SW480 (cell line): ENCODE measurements around the gene GIPR.
A peak's percentile ranks its signal among the peaks of the same experiment; 100 is the strongest.
"Not testable (repeated sequence)": the region's sequence is repeated elsewhere in the genome, so short reads cannot be mapped to it uniquely, and the experiment has no call there.

Experiments used
- DNase-seq: peaks from one replicate; pipeline ENCODE4 v3.0.0-alpha.2; 2016; ENCODE audit warnings: low spot score

The GIPR gene

DNA sequence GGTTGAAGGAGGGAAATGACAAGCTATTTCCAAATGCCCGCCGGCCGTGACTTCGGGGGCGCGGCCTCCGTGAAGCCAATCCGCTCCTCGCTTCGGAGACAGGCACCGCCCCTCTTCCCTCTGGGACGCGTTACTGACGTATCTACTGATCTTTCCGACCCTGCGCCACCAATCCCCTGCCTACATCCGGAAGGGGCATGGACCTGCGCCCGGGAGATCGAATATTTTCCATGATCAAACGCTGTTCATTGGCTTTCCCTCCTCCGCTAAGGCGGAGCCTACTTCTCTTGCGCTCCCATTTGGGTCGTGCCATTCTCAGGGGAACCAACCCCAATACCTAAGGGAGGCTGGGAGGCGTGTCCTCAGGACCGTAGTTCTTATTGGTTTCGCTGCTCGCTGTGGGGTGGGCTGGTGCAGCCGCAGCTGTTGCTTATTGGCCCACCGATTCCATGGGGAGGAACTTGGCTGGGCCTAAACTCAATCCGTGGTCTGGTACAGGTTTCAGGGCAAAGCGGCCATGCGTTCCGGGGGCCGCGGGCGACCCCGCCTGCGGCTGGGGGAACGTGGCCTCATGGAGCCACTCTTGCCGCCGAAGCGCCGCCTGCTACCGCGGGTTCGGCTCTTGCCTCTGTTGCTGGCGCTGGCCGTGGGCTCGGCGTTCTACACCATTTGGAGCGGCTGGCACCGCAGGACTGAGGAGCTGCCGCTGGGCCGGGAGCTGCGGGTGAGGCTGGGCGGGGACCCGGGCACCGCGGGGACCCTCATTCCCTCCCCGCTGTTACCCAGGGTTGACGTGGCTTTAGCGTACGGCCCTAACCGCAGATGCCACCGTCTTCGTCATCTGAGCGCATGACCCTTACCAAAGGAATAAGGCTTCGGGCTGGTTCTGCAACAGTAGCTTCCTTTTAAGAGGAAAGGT lies 24.4 kb downstream of the GIPR start, which contains the start of gene QPCTL:
Gene QPCTL, plus strand, starts transcription at position 480 of the 919 bp plus-strand sequence. Its CDS starts 38 bp downstream, at position 518.
- peak; percentile 100 for DNase-seq

DNA sequence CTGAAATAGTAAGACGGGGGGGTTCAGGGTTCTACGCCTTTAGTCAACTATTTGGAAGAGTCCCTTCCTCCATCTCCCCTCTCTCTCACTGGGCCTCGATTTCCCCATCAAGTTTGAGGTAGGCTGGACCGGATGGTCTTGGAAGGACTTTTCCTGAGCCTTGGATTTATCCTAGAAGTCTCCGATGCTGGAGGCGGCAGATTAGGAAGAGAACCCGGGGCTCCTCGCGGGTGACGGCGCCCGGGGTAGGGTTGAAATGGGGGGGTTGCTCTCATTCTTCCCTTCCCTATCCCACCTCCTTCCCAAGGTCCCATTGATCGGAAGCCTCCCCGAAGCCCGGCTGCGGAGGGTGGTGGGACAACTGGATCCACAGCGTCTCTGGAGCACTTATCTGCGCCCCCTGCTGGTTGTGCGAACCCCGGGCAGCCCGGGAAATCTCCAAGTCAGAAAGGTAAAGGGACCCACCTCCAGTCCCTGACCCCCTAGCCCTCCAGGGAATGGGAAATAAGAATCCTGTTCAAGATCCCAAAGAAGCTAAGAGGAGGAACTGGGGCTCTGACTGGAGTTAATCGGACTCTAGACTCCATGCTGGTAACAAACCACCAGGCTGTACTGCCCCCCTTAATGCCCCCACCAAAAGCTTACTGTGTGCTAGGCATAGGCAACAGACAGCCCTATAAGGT lies 25.2 kb downstream of the GIPR start:
- peak; percentile 77 for DNase-seq

DNA sequence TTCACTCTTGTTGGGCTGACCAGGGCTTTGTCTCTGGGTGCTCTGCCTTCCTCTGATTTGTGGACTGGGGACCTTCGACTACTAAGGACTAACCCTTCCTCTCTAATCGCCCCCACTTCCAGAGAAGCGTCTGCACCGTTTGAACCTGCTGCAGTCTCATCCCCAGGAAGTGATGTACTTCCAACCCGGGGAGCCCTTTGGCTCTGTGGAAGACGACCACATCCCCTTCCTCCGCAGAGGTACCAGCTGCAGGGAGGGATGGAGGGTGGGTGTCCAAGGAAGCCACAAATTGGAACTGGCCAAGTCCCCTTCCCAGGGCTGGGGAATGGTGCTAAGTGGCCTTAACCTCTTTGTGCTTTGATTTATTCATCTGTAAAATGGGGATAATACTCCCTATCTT lies 33.7 kb downstream of the GIPR start:
- no peak for DNase-seq

DNA sequence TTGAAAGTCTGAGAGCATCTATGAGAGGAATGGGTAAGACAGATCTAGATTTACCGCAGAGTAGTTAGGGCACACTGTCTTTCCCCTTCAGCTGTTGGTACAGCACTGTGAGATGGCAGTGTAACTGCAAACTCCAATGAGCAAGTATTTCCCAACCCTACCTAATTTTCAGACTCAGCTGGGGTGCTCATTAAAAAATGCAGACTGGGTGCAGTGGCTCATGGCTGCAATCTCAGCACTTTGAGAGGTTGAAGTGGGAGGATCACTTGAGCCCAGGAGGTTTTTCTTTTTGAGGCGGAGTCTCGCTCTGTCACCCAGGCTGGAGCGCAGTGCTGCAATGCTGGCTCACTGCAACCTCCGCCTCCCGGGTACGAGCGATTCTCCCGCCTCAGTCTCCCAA lies 37.1 kb downstream of the GIPR start:
- DNase-seq, result no peak

DNA sequence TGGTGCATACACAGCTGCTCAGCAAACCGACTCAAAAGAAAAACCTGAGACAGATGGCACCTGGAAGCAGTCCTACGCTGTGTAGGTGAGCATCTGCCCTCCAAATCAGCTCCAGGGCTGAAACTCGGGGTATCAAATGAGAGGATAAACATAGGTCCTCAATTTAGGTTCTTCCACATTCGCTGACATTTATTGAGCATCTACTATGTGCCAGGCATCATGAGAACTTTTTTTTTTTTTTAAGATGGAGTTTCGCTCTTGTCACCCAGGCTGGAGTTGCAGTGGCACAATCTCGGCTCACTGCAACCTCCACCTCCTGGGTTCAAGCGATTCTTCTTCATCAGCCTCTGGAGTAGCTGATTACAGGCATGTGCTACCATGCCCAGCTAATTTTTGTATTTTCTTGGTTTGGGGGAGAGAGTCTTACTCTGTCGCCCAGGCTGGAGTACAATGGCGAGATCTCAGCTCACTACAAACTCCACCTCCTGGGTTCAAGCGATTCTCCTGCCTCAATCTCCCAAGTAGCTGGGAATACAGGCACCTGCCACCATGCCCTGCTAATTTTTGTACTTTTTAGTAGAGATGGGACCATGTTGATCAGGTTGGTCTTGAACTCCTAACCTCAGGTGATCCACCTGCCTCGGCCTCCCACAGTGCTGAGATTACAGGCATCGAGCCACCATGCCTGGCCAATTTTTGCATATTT lies 37.8 kb downstream of the GIPR start:
- no peak for DNase-seq

DNA sequence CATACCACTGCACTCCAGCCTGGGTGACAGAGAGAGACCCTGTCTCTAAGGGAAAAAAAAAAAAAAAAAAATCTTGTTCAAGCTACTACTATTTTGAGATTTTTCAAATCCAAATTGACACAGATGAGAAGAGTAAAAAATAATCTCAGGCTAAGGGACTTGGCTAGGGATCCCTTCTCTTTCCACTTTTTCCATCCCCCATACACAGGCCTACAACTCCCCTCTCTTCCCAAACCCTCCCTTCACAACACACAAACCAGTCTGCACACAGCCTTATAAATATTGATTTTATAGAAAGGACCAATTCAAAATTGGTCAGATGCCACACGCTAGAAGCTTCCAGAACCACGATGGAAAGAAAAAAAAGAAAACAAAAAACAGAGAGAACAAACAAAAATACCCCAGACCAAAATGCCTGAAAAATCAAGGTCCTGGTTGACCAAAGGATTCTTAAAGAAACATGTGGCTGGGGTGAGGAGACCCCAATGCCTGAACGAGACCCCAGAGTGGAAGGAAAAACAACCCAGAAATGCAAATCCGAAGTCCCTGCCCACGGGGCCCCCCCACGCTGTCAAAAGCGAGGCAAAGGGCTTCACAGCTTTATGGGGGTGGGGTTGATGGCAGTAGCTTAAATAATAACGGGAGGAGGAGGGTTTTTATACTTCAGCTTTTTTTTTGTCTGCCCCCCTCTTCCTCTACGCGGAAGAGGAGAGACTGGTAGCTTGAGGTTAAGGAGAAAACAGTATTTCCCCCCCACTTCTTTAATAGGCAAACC lies 42.5 kb downstream of the GIPR start:
- no peak for DNase-seq

DNA sequence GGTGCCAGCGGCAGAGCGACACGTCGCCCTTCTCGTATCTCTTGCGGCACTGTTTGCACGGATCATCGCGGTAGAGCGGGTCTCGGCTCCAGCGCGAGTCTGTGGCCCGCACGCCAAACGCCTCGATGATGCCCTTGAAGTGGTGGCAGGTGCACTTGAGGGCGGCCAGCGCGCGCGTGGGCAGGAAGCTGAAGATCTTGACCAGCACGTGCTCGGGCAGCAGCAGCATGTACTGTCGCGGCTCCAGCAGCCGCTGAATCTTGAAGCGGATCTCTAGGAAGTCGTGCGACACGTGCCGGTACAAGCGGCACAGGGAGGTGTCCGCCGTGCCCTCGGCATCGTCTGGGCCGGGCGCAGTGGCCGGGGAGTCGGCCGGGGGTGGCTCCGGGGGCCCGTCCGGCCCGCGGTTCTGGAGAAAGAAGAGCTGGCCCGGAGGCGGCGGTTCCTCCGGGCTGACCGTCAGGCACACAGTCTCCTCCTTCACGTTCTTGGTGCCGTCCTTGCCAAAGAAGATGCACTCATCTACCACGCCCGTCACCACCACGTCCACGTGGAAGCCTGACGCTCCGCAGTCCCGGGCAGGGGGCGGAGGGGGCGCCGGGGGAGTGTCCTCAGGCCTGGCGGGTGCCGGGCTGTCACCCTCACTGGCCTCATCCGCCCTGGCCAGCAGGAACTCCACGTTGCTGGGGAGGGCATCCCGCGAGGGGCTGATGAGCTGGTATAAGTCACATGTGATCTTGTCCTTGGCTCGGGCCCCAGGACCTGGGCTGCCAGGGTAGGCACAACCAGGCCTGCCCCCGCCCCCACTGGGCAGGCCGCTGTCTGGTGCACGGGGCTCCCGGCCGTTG lies 44.1 kb downstream of the GIPR start:
- DNase-seq, result no peak

DNA sequence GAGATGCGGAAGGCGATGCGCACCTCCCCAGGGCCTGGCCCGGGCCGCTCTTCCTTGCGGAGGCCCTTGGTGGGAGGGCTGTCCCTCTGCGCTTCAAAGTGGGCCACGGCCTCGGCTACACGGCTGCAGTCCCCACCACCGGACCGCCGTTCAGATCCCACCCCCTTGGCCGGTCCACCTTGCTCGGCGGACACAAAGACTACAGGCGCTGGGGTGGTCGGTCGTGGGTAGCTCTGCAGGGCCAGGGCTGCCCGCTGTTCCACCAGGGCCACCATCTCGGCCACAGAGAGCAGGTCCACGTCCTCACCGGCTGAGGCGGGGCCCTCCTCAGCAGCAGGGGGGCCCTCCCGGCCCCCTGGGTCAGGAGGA lies 44.7 kb downstream of the GIPR start:
- DNase-seq, result no peak

DNA sequence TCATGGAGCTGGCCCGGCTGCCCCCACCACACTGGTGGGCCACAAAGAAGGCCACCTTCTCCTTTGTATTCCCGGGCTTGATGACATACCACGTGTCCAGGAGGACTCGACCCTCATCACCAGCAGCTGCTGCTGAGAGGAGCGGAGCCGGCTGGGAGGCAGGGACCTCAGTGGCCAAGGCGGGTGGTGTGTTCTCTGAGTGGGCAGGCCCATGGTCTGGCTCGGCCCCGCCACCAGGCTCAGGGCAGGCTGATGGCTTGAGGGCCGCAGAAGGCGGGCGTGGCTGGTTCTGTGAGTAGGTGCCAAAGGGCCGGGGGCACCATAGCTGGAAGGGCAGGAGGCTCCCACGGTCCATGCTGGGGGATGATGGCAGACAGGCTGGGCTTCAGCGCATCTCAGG lies 45.1 kb downstream of the GIPR start:
- DNase-seq, result no peak

DNA sequence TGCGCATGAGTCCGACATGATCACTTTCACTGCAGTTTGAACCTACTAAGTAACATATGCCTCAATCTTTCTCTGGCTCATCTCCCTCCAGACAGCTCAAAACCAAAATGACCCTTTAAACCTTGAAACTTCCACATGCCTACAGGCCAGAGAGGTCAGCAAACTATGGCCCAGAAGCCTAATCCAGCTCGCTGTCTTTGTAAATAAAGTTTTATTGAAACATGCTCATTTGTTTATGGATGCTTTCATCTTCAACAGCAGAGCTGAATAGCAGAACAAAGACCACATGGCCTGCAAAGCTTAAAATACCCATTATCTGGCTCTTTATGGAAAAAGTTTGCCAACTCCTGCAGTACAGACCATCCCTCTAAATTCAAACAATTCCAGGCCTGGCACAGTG lies 47.1 kb downstream of the GIPR start:
- no peak for DNase-seq

DNA sequence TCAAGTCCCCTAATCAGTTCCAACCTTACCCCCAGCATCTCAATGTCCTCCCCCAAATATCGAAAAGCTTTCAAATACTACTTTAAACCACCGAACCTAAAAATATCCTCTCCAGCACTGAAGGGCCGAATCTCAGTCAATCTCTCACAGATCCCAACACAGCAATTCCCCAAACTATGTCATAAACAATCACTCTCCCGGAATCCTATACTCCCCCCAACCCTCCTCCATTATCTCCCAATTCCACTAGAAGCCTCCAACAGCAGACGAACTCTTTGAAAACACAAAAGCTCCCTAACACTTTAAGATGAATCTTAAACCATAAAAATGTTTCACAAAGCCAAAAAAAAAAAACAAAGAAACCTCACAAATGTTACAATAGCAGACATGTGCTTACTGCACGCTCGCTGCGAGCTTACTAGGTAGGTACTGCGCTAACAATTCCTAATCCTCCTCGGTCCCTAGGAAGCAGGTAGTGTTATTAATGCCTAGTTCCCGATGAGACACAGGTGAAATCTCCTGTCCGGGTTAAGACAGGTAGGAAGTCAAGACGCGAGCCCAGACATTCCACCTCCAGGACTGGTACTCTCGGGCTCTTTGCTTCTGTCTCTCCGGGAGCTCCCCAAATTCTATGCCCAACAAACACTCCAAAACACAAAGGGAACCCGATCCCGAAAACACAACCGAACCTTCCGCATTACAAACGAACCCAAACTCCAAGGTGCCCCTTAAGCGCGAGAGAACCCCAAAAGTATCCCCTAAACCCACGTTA lies 48.5 kb downstream of the GIPR start:
- peak; percentile 68 for DNase-seq

DNA sequence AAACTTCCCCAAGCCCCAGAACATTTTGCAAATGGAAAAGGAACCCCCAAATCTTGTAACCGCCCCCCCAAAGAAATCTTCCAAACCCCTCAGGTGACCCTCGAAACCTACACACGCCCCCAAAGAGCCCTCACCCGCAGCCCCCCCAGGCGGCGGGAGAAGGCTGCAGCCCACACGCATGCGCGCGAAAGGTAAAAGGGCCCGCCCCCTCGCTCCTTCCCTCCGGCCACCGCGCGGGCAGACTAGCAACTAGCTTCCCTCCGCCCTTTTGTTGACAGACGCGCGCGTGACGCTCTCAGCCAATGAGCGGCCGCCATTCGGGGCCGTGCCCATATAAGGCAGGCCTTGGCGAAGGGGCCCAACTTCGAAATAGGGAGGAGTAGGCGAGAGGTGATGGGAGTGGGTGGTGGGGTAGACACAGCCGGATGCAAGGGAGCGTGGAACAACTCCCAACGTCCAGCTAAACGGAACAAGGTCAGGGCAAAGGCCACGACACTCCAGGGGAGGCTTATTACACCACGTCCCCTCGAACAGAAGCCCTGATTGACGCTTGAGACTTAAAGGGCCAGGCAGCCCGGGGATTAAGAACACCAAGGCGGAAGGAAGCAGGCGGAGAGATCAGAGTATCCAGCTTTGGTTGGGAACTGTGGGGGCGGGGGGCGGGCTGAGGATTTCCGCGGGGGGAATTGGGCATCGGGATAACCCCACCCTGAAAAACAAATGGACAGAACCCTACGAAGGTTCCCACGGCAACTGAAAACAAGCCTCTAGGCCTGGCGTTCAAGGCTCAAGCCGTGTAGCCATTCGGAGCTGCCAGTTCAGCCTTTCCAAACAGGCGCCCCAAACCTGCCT lies 49.3 kb downstream of the GIPR start:
- peak; percentile 100 for DNase-seq

DNA sequence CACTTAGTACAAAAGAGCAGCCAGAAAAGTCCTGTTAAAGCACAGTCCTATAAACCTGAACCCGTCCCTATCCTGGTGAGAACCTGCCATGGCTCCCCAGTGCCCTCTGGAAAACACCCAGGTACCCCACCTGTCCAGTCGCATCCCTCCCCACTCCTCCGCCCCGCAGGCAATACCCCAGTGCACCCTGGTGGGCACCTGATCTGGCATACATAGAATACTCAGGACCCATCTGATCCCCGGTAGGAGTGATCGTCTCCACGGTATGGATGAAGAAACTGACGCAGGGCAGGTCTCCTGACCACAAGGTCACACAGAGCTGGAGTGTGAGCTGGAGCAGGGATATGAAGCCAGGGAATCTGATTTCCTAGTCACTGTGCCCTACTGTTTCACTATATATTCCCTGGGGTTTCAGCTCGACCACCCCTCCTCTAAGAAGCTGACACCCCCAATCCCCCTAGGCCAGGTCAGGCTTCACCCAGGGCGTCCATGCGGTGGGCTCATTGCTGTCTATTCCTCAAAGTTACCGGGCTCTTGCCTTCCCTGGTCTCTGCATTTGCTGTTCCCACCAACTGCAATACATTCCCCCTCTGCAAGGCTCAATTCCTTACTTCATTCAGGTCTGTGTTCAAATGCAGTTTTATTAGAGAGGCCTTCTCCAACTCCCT lies 50.1 kb downstream of the GIPR start:
- no peak for DNase-seq

DNA sequence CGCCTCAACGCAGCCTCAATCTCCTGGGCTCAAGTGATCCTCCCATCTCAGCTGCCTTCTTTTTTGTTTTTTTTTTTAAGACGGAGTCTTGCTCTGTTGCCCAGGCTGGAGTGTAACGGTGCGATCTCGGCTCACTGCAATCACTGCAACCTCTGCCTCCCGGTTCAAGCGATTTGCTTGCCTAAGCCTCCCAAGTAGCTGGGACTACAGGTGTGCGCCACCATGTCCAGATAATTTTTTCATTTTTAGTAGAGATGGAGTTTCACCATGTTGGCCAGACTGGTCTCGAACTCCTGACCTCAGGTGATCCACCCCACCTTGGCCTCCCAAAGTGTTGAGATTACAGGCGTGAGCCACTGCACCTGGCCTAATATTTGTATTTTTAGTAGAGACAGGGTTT lies 52.0 kb downstream of the GIPR start:
- DNase-seq, result not testable (repeated sequence)

DNA sequence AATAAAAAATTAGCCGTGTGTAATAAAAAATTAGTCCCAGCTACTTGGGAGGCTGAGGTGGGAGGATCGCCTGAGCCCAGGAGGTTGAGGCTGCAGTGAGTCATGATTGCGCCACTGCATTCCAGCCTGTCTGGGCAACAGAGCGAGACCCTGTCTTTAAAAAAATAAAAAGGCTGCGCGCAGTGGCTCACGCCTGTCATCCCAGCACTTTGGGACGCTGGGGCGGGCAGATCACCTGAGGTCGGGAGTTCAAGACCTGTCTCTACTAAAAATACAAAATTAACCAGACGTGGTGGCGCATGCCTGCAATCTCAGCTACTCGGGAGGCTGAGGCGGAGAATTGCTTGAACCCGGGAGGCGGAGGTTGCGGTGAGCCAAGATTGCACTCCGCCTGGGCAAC lies 60.7 kb downstream of the GIPR start:
- DNase-seq, result not testable (repeated sequence)

DNA sequence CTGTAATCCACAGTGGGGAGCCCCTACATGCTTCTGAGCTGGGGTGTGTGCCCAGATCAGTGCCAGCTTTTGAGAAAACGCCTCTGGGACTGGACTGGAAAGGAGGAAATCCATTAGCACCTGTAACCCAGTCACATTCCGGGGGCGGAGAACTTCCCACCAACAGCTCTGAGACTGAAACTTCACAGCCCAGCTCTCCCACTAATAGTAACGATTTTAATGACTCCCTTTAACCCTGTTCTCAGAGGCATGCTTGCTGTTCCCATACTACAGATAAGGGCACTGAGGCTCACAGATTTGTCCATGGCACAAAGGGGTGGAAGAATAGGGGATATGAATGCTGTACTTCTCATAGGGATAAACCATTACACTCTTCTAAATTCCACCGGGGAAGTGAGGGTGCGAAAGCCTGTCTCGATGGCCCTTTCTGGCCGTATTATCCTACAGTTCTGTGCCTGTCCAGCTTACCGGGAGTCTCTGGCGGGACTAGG lies 61.8 kb downstream of the GIPR start:
- DNase-seq, result peak; percentile 33

DNA sequence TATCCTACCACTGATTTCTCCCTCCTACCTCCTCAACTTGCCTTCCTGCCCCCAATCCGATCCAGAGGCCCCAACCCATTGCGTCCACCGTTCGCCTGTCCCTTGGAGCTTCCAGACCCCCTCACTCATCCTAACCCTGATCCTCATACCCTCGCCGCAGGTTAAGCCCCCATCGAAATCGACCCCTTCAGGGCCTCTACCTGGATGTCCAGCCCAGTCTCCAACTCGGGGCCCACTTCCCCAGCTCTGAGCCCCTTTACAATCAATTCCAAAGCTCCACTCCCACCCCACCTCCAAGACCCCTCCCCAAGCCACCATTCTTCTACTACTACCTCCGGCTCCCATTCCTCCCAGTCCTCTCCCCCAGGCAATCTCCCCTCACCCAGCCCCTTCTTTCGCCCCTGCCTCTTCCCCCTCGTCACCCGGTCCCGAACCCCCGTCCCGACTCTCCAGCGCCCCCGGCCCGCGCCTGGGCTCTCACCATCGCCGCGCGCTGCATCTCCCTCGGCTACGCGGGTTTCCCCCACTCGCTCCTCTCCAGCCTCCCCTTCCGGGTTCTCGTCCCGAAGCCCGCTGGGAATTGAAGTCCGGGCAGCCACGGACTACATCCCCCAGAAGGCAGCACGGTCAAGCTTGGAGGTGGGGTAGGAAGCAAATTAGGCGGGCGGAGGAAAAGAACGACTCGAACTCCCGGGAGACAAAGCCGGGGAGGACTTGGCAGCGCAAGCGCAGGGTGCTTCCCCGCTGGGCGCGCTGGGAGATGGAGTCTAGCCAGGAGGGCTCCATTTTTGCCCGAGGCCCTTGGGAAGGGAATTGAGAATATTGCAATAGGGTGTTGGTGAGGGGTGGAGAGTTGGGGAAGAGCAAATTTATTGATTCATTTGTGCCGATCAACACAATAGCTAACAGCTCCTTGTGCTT lies 62.6 kb downstream of the GIPR start, which contains the start of gene FBXO46:
Gene FBXO46, minus strand, starts transcription at position 529 of the 921 bp plus-strand sequence. CDS start 17,401 bp downstream, outside the sequence.
- peak; percentile 99 for DNase-seq
